WTC11 (cell line): ENCODE data around the gene TRIML1. TPM values are rescaled to one million over a fixed set of nuclear protein-coding genes. Genes with fewer than 3 reads are reported as not detected.

Experiments
- ATAC-seq: fragments of 200-7000 bp; cut with Tn5 transposase; 2 replicates; pipeline ENCODE4 v1.10.0; 2021; ENCODE audit warnings: mild to moderate bottlenecking, moderate library complexity
- Bru-seq: library from RNA; stranded (reverse); fragments of 400-500 nt; gene quantifications from one replicate; lab custom pipeline; 2021; lab: Mats Ljungman, UMichigan
- CTCF ChIA-PET: fragments of 300-600 bp; sonication (Branson Sonifier 250); formaldehyde crosslinking; loops from one replicate; lab custom pipeline; 2021; ENCODE audit warnings: antibody characterized with exemption; lab: Charles Lee
- POLR2A ChIA-PET: fragments of 350-600 bp; sonication (Branson Sonifier 250); formaldehyde crosslinking; loops from one replicate; lab custom pipeline; 2021; ENCODE audit warnings: antibody characterized with exemption; lab: Charles Lee
- DNase-seq: peaks from one replicate; pipeline ENCODE4 v3.0.0; 2021; ENCODE audit warnings: low spot score
- H3K27ac Mint-ChIP-seq: 2 replicates; pipeline ENCODE4 v1.8.0; 2021; ENCODE audit warnings: mixed read lengths
- H3K27me3 Mint-ChIP-seq: 2 replicates; pipeline ENCODE4 v1.8.0; 2021; ENCODE audit warnings: low read depth, mild to moderate bottlenecking, moderate library complexity, mixed read lengths
- H3K36me3 Mint-ChIP-seq: 2 replicates; pipeline ENCODE4 v1.8.0; 2021; ENCODE audit warnings: mixed read lengths
- H3K4me1 Mint-ChIP-seq: 2 replicates; pipeline ENCODE4 v1.8.0; 2022; ENCODE audit warnings: mixed read lengths
- H3K4me3 Mint-ChIP-seq: 2 replicates; pipeline ENCODE4 v1.8.0; 2021; ENCODE audit warnings: mild to moderate bottlenecking, moderate library complexity, mixed read lengths
- H3K9me3 Mint-ChIP-seq: 2 replicates; pipeline ENCODE4 v1.8.0; 2021; ENCODE audit warnings: mixed read lengths
- EMX1 ChIP-seq: fragments of 250-450 bp; sonication (Bioruptor Pico); IDR thresholded peaks from 2 replicates; pipeline ENCODE4 v1.8.0; 2021; ENCODE audit warnings: mild to moderate bottlenecking
- ERG ChIP-seq: fragments of 250-450 bp; sonication (Bioruptor Pico); IDR thresholded peaks from 2 replicates; pipeline ENCODE4 v1.8.0; 2021; ENCODE audit warnings: mild to moderate bottlenecking
- ETV6 ChIP-seq: sonication (generic); formaldehyde crosslinking; IDR thresholded peaks from 2 replicates; pipeline ENCODE4 v1.8.1; 2022; ENCODE audit warnings: mild to moderate bottlenecking, missing genetic modification reagents
- FOXK1 ChIP-seq: sonication (generic); formaldehyde crosslinking; IDR thresholded peaks from 2 replicates; pipeline ENCODE4 v1.8.0; 2022; ENCODE audit warnings: mild to moderate bottlenecking, moderate library complexity, missing genetic modification reagents
- GABPB1 ChIP-seq: sonication (generic); formaldehyde crosslinking; IDR thresholded peaks from 2 replicates; pipeline ENCODE4 v1.8.1; 2023; ENCODE audit warnings: mild to moderate bottlenecking, missing genetic modification reagents
- HMGA2 ChIP-seq: fragments of 250-450 bp; sonication (Bioruptor Pico); IDR thresholded peaks from 2 replicates; pipeline ENCODE4 v1.4.0; 2021; ENCODE audit warnings: mild to moderate bottlenecking, moderate library complexity
- JAZF1 ChIP-seq: fragments of 250-450 bp; sonication (Bioruptor Pico); IDR thresholded peaks from 2 replicates; pipeline ENCODE4 v1.9.0; 2021; ENCODE audit warnings: moderate library complexity, mild to moderate bottlenecking, inconsistent platforms
- MYBL2 ChIP-seq: sonication (generic); formaldehyde crosslinking; IDR thresholded peaks from 2 replicates; pipeline ENCODE4 v1.8.1; 2023; ENCODE audit warnings: mild to moderate bottlenecking, moderate library complexity, missing genetic modification reagents
- NFYB ChIP-seq: sonication (generic); formaldehyde crosslinking; conservative IDR thresholded peaks from 2 replicates; pipeline ENCODE4 v1.8.0; 2022; ENCODE audit warnings: low read depth, missing genetic modification reagents
- PRRX2 ChIP-seq: fragments of 250-450 bp; sonication (Bioruptor Pico); IDR thresholded peaks from 2 replicates; pipeline ENCODE4 v1.8.0; 2021; ENCODE audit warnings: mild to moderate bottlenecking
- RORB ChIP-seq: fragments of 250-450 bp; sonication (Bioruptor Pico); IDR thresholded peaks from 2 replicates; pipeline ENCODE4 v1.9.0; 2021; ENCODE audit warnings: mild to moderate bottlenecking
- SMAD4 ChIP-seq: sonication (generic); formaldehyde crosslinking; IDR thresholded peaks from 2 replicates; pipeline ENCODE4 v1.8.0; 2022; ENCODE audit warnings: mild to moderate bottlenecking, missing genetic modification reagents
- SOX15 ChIP-seq: fragments of 250-450 bp; sonication (Bioruptor Pico); IDR thresholded peaks from 2 replicates; pipeline ENCODE4 v1.9.0; 2021; ENCODE audit warnings: mild to moderate bottlenecking
- USF1 ChIP-seq: sonication (generic); formaldehyde crosslinking; IDR thresholded peaks from 2 replicates; pipeline ENCODE4 v1.8.0; 2022; ENCODE audit warnings: mild to moderate bottlenecking, missing genetic modification reagents
- ZNF416 ChIP-seq: fragments of 250-450 bp; sonication (Bioruptor Pico); IDR thresholded peaks from 2 replicates; pipeline ENCODE4 v1.9.0; 2021; ENCODE audit warnings: mild to moderate bottlenecking, inconsistent platforms
- ZNF512 ChIP-seq: sonication (generic); formaldehyde crosslinking; IDR thresholded peaks from 2 replicates; pipeline ENCODE4 v1.8.1; 2022; ENCODE audit warnings: missing genetic modification reagents, borderline replicate concordance
- ZNF671 ChIP-seq: fragments of 250-450 bp; sonication (Bioruptor Pico); IDR thresholded peaks from 2 replicates; pipeline ENCODE4 v1.8.0; 2021; ENCODE audit warnings: mild to moderate bottlenecking
- long read RNA-seq, 3 experiments: library from RNA in 1 of 3; library from capped mRNA in 1 of 3; library from polyadenylated mRNA in 1 of 3; unstranded in 2 of 3; stranded (forward) in 1 of 3; transcript quantifications; one replicate each; pipeline ENCODE4 v2.0.0, GENCODE V29; 2021
- total RNA-seq: library from RNA; stranded (reverse); gene quantifications from 3 replicates; pipeline ENCODE4 v1.2.3, GENCODE V29; 2021
- TF ChIP-seq, protein P1 (sequence below): fragments of 250-450 bp; sonication (Bioruptor Pico); IDR thresholded peaks from 2 replicates; pipeline ENCODE4 v2.1.2; 2022; ENCODE audit warnings: mild to moderate bottlenecking, moderate library complexity
- TF ChIP-seq, protein P2 (sequence below): fragments of 250-450 bp; sonication (Bioruptor Pico); IDR thresholded peaks from 2 replicates; pipeline ENCODE4 v1.9.0; 2021; ENCODE audit warnings: mild to moderate bottlenecking
- TF ChIP-seq, protein P3 (sequence below): sonication (generic); formaldehyde crosslinking; conservative IDR thresholded peaks from 2 replicates; pipeline ENCODE4 v1.8.1; 2023; ENCODE audit warnings: mild to moderate bottlenecking, low read depth, missing genetic modification reagents, moderate library complexity

TRIML1 gene
- not detected in 3 replicates for total RNA-seq
- not detected for Bru-seq, nascent RNA
- long read RNA-seq, experiment 1 = 0 reads
- long read RNA-seq, experiment 2 = 0 reads
- long read RNA-seq, experiment 3 = 0 reads

DNA sequence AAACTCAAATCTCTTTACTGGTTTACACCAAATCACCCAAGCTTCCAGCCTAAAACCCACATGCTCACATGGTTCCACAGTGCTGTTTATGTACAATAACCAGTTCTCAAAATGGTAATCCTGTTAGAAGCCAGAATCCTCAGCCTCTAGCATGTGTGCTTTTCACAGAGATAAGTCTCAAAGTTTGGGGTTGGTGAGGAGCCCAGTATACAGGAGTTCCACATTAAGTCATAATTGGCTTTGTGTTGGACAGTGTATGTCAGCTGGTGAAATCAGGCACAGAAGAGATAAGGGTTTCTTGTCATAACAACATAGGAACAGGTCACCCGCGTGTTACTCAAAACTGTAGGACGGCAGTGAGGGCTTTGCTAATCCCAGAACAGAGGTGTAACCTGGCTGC lies at the start of gene TRIML1:
TSS of gene TRIML1 (plus strand) at position 301 of the 400 bp plus-strand sequence. CDS start 118 bp downstream, outside the sequence.
- no peaks in the 10 kb centered on the region for H3K36me3 Mint-ChIP-seq
- H3K4me1 Mint-ChIP-seq = peaks cover 20% of the 10 kb centered on the region
- no peak within 1 kb of the TSS for H3K27ac Mint-ChIP-seq
- H3K27me3 Mint-ChIP-seq = no peaks in the 10 kb centered on the region
- H3K9me3 Mint-ChIP-seq = no peaks in the 10 kb centered on the region
- no peak within 1 kb of the TSS for H3K4me3 Mint-ChIP-seq
- no peak for ATAC-seq
- TF ChIP-seq, protein P1, sequence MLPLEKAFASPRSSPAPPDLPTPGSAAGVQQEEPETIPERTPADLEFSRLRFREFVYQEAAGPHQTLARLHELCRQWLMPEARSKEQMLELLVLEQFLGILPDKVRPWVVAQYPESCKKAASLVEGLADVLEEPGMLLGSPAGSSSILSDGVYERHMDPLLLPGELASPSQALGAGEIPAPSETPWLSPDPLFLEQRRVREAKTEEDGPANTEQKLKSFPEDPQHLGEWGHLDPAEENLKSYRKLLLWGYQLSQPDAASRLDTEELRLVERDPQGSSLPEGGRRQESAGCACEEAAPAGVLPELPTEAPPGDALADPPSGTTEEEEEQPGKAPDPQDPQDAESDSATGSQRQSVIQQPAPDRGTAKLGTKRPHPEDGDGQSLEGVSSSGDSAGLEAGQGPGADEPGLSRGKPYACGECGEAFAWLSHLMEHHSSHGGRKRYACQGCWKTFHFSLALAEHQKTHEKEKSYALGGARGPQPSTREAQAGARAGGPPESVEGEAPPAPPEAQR (CRISPR knock-in tag) = no peak
- TF ChIP-seq NFYB (CRISPR knock-in tag) (no peak), ZNF416 (CRISPR knock-in tag) (no peak), SOX15 (no peak)
- TF ChIP-seq, all 79 proteins: peak for 0
- ChIA-PET CTCF (no interaction called here), POLR2A (no interaction called here)
- no peak for DNase-seq

GRCh38 chr4:188092824-188093223 lies 46.4 kb upstream of the TRIML1 start:
- Mint-ChIP-seq H3K9me3 (peaks cover 15% of the 10 kb centered on the region), H3K4me3 (no peak overlapping the region), H3K27ac (peak overlapping the region; percentile 32), H3K4me1 (peaks cover 4% of the 10 kb centered on the region; the same call in 1 of the 2 replicates), H3K36me3 (peaks cover 85% of the 10 kb centered on the region), H3K27me3 (no peaks in the 10 kb centered on the region)
- ChIA-PET POLR2A (no interaction called here), CTCF (no interaction called here)
- ATAC-seq (no peak), DNase-seq (no peak)
- TF ChIP-seq ZNF416 (CRISPR knock-in tag) = no peak
- no peak for TF ChIP-seq USF1
- TF ChIP-seq ETV6 (CRISPR knock-in tag) = no peak
- TF ChIP-seq, protein P2, sequence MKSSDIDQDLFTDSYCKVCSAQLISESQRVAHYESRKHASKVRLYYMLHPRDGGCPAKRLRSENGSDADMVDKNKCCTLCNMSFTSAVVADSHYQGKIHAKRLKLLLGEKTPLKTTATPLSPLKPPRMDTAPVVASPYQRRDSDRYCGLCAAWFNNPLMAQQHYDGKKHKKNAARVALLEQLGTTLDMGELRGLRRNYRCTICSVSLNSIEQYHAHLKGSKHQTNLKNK = no peak
- TF ChIP-seq, all 79 proteins: peak for 0

- peaks cover 45% of the 10 kb centered on the region for H3K36me3 Mint-ChIP-seq
- H3K4me1 Mint-ChIP-seq = peaks cover 51% of the 10 kb centered on the region
- ATAC-seq (no peak), DNase-seq (no peak)
- peak overlapping the region; percentile 98 for H3K27ac Mint-ChIP-seq
- ChIA-PET POLR2A (no interaction called here), CTCF (no interaction called here)
- peak overlapping the region; percentile 24; the same call in 1 of the 2 replicates for H3K4me3 Mint-ChIP-seq
- no peaks in the 10 kb centered on the region for H3K27me3 Mint-ChIP-seq
- H3K9me3 Mint-ChIP-seq = no peaks in the 10 kb centered on the region; the same call in 1 of the 2 replicates
- no peak for TF ChIP-seq JAZF1 (CRISPR knock-in tag)
- no peak for TF ChIP-seq GABPB1 (CRISPR knock-in tag)
- no peak for TF ChIP-seq MYBL2
- TF ChIP-seq SMAD4 (CRISPR knock-in tag) = no peak
- no peak for TF ChIP-seq EMX1 (CRISPR knock-in tag)
- no peak for TF ChIP-seq FOXK1 (CRISPR knock-in tag)
Measured at GRCh38 chr4:188106454-188106853, 32.8 kb upstream of the TRIML1 start.

- peak overlapping the region; percentile 74 for H3K4me3 Mint-ChIP-seq
- ATAC-seq = peak; percentile 88
- TF ChIP-seq HMGA2 (CRISPR knock-in tag) = no peak
- TF ChIP-seq ZNF671 = 0 out of 2 replicates have a peak, but pooled peaks have one; percentile 41
- TF ChIP-seq ERG (CRISPR knock-in tag) = 0 out of 2 replicates have a peak, but pooled peaks have one; percentile 40
- TF ChIP-seq ZNF512 (CRISPR knock-in tag) = no peak
- no peak for TF ChIP-seq RORB (CRISPR knock-in tag)
- TF ChIP-seq, protein P3, sequence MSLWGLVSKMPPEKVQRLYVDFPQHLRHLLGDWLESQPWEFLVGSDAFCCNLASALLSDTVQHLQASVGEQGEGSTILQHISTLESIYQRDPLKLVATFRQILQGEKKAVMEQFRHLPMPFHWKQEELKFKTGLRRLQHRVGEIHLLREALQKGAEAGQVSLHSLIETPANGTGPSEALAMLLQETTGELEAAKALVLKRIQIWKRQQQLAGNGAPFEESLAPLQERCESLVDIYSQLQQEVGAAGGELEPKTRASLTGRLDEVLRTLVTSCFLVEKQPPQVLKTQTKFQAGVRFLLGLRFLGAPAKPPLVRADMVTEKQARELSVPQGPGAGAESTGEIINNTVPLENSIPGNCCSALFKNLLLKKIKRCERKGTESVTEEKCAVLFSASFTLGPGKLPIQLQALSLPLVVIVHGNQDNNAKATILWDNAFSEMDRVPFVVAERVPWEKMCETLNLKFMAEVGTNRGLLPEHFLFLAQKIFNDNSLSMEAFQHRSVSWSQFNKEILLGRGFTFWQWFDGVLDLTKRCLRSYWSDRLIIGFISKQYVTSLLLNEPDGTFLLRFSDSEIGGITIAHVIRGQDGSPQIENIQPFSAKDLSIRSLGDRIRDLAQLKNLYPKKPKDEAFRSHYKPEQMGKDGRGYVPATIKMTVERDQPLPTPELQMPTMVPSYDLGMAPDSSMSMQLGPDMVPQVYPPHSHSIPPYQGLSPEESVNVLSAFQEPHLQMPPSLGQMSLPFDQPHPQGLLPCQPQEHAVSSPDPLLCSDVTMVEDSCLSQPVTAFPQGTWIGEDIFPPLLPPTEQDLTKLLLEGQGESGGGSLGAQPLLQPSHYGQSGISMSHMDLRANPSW (CRISPR knock-in tag) = no peak
- TF ChIP-seq PRRX2 (CRISPR knock-in tag) = 0 out of 2 replicates have a peak, but pooled peaks have one; percentile 30
Measured at GRCh38 chr4:188107931-188108843, 31.1 kb upstream of the TRIML1 start.

More at GRCh38 chr4:188107931-188108843, 31.1 kb upstream of the TRIML1 start:
- ChIA-PET CTCF (interaction anchor here (0.6 to 1.7 kb wide), 5 partner anchors 9 to 1384 kb away, joined by 3 to 6 read pairs (median 5); no protein-coding TSS in a partner anchor), POLR2A (interaction anchor here (1.4 to 1.9 kb wide), 3 partner anchors 14 to 112 kb away, joined by 3 to 14 read pairs (median 9); partner anchors contain the start of gene ZFP42)
- H3K36me3 Mint-ChIP-seq = peaks cover 28% of the 10 kb centered on the region
- H3K9me3 Mint-ChIP-seq = no peaks in the 10 kb centered on the region; the same call in 1 of the 2 replicates
- H3K4me1 Mint-ChIP-seq = peaks cover 57% of the 10 kb centered on the region
- no peak for DNase-seq
- peak overlapping the region; percentile 100 for H3K27ac Mint-ChIP-seq
- H3K27me3 Mint-ChIP-seq = no peaks in the 10 kb centered on the region
